GM12878 (cell line): Measurements from ENCODE around the gene KCTD19. TPM values are rescaled to one million over a fixed set of nuclear protein-coding genes. Genes with fewer than 3 reads are reported as not detected.

Source experiments
- ATAC-seq: fragments of 200-7000 bp; cut with Tn5 transposase; 3 replicates; pipeline ENCODE4 v1.9.1; 2020; ENCODE audit warnings: mild to moderate bottlenecking, moderate library complexity
- BruUV-seq: library from RNA; stranded (reverse); fragments of 400-500 nt; replicated peaks from 2 replicates; lab custom pipeline; 2021; lab: Mats Ljungman, UMichigan
- CTCF ChIA-PET: fragments of 300-600 bp; sonication (Branson Sonifier 250); formaldehyde crosslinking; extraction: SDS; loops from one replicate; lab custom pipeline; 2021; ENCODE audit warnings: inconsistent platforms; lab: Yijun Ruan, JAX
- POLR2A ChIA-PET: fragments of 350-600 bp; formaldehyde crosslinking; extraction: SDS; loops from one replicate; lab custom pipeline; 2021; ENCODE audit warnings: inconsistent platforms; lab: Charles Lee
- RAD21 ChIA-PET: fragments of 300-600 bp; sonication (Branson Sonifier 250); formaldehyde crosslinking; loops from one replicate; lab custom pipeline; 2023; ENCODE audit warnings: antibody characterized with exemption; ENCODE audit not compliant: unreplicated experiment; lab: Charles Lee
- SMC1A ChIA-PET: fragments of 300-600 bp; sonication (Branson Sonifier 250); formaldehyde crosslinking; loops from one replicate; lab custom pipeline; 2023; ENCODE audit not compliant: unreplicated experiment, uncharacterized antibody; lab: Charles Lee
- DNase-seq: peaks from one replicate; pipeline ENCODE4 v3.0.0-alpha.2; 2011; ENCODE audit warnings: low read depth, low spot score
- FAIRE-seq: peaks from 3 replicates; lab custom pipeline; 2011; peaks lifted over from hg19 to GRCh38; lab: Jason Lieb, UNC
- H2AFZ ChIP-seq: 2 replicates; pipeline ENCODE4 v1.6.0; 2011; ENCODE audit warnings: low read depth, low read length, control low read depth; ENCODE audit not compliant: control insufficient read depth
- H3K27ac ChIP-seq: 2 replicates; pipeline ENCODE4 v1.5.1; 2011; ENCODE audit warnings: control low read depth; ENCODE audit not compliant: control insufficient read depth, insufficient read depth
- H3K27me3 ChIP-seq, 2 experiments: replicated peaks in 1 of 2; 2 replicates each; pipeline versions ENCODE4 v1.6.0 to v1.6.1; 2011; ENCODE audit warnings: low read length in 1 of 2; ENCODE audit not compliant: control insufficient read depth in 2 of 2, insufficient read depth in 2 of 2
- H3K36me3 ChIP-seq, 2 experiments: 2 replicates each; pipeline ENCODE4 v1.5.1; 2011; ENCODE audit warnings: low read length in 1 of 2; ENCODE audit not compliant: control insufficient read depth in 2 of 2, insufficient read depth in 2 of 2
- H3K4me1 ChIP-seq: 2 replicates; pipeline ENCODE4 v1.6.1; 2011; ENCODE audit warnings: mild to moderate bottlenecking, low read length, moderate library complexity, mixed read lengths; ENCODE audit not compliant: control insufficient read depth, insufficient read depth
- H3K4me2 ChIP-seq: 2 replicates; pipeline ENCODE4 v1.6.0; 2011; ENCODE audit warnings: control low read depth; ENCODE audit not compliant: control insufficient read depth, insufficient read depth
- H3K4me3 ChIP-seq: fragments of 200-600 bp; sonication (generic); 2 replicates; pipeline ENCODE4 v1.5.1; 2016
- H3K79me2 ChIP-seq: 2 replicates; pipeline ENCODE4 v1.6.0; 2011; ENCODE audit warnings: low read length; ENCODE audit not compliant: control insufficient read depth, insufficient read depth
- H3K9ac ChIP-seq: 2 replicates; pipeline ENCODE4 v1.8.0; 2011; ENCODE audit warnings: low read length, control low read depth, mixed read lengths; ENCODE audit not compliant: control insufficient read depth, insufficient read depth
- H3K9me3 ChIP-seq: replicated peaks from 3 replicates; pipeline ENCODE4 v1.5.1; 2011; ENCODE audit warnings: mild to moderate bottlenecking, low read length; ENCODE audit not compliant: control insufficient read depth, insufficient read depth
- H4K20me1 ChIP-seq: 2 replicates; pipeline ENCODE4 v1.6.0; 2011; ENCODE audit not compliant: control insufficient read depth, insufficient read depth
- DPF2 ChIP-seq: fragments of 450-650 bp; IDR thresholded peaks from 2 replicates; pipeline ENCODE4 v1.6.1; 2017; ENCODE audit warnings: mild to moderate bottlenecking
- EP300 ChIP-seq, 2 experiments: fragments of 150-350 bp in 1 of 2; IDR thresholded peaks; 2 replicates each; pipeline ENCODE4 v1.6.1; 2011 to 2012; ENCODE audit warnings: low read depth in 2 of 2, low read length in 2 of 2, borderline replicate concordance in 1 of 2, improper control_type of control experiment in 1 of 2, inconsistent platforms in 1 of 2; ENCODE audit not compliant: control insufficient read depth in 1 of 2
- SMAD5 ChIP-seq: IDR thresholded peaks from 2 replicates; pipeline ENCODE4 v1.6.1; 2016; ENCODE audit warnings: antibody characterized with exemption, low read depth
- WRNIP1 ChIP-seq: IDR thresholded peaks from 2 replicates; pipeline ENCODE4 v1.6.1; 2011; ENCODE audit warnings: low read depth, low read length, improper control_type of control experiment, borderline replicate concordance
- ZNF274 ChIP-seq: IDR thresholded peaks from one replicate; pipeline ENCODE4 v1.8.0; 2011; ENCODE audit not compliant: insufficient read length, insufficient read depth
- WGBS: methylation state at CpG from one replicate; pipeline ENCODE4 v1.1.6; 2016; ENCODE audit warnings: low lambda C conversion rate; ENCODE audit not compliant: insufficient replicate concordance, insufficient coverage; ENCODE audit errors: missing lambda C conversion rate; 5-methylcytosine and 5-hydroxymethylcytosine counted together
- in situ Hi-C: fragments of 300-500 bp; cut with MboI; formaldehyde crosslinking; loops from 9 replicates; pipeline ENCODE4 v1.14.3; 2018; ENCODE audit warnings: mixed read lengths
- intact Hi-C: fragments of 100-400 bp; cut with micrococcal nuclease; formaldehyde crosslinking; loops from one replicate; pipeline ENCODE4 v1.14.2; 2022; ENCODE audit not compliant: unreplicated experiment
- polyA plus RNA-seq, 11 experiments: library from polyadenylated mRNA; depleted of rRNA in 4 of 11; unstranded in 6 of 11; stranded (reverse) in 5 of 11; fragments of >200 nt; fragmentation: Nextera tagmentation in 4 of 11; fragmentation: Illumina TruSeq in 1 of 11; extraction: Ambion mirVana in 4 of 11; extraction: Trizol in 1 of 11; gene quantifications; 1 replicate in 1 of 11; 2 replicates in 10 of 11; pipeline versions ENCODE4 v1.2.1 to v1.2.3, GENCODE V29; 2011 to 2016; ENCODE audit warnings: inconsistent platforms in 2 of 11, missing spikeins in 2 of 11, low read depth in 1 of 11
- total RNA-seq, 4 experiments: library from RNA; depleted of rRNA in 3 of 4; stranded (reverse); fragments of >200 nt in 3 of 4; fragmentation: Illumina TruSeq in 1 of 4; extraction: Trizol in 1 of 4; gene quantifications; 2 replicates each; pipeline versions ENCODE4 v1.2.1 to v1.2.3, GENCODE V29; 2013 to 2021
- TF ChIP-seq, protein P1 (sequence below): IDR thresholded peaks from 2 replicates; pipeline ENCODE4 v1.6.1; 2012; ENCODE audit warnings: low read length, inconsistent platforms
- TF ChIP-seq, protein P2 (sequence below), 3 experiments: IDR thresholded peaks in 2 of 3; conservative IDR thresholded peaks in 1 of 3; 2 replicates each; pipeline ENCODE4 v1.5.1; 2011; ENCODE audit warnings: low read depth in 3 of 3, low read length in 3 of 3, mild to moderate bottlenecking in 3 of 3, control low read depth in 2 of 3, moderate library complexity in 2 of 3, inconsistent platforms in 1 of 3, mixed read lengths in 1 of 3; ENCODE audit not compliant: control insufficient read depth in 2 of 3, insufficient read depth in 1 of 3; ENCODE audit errors: extremely low read depth in 1 of 3

Gene KCTD19
- total and polyA plus RNA-seq, 10 of the 15 experiments (the other 5 are each of a cell fraction or from before 2014, with no cell fraction given) = 1.6 to 8.9 (median 3.9) TPM

DNA sequence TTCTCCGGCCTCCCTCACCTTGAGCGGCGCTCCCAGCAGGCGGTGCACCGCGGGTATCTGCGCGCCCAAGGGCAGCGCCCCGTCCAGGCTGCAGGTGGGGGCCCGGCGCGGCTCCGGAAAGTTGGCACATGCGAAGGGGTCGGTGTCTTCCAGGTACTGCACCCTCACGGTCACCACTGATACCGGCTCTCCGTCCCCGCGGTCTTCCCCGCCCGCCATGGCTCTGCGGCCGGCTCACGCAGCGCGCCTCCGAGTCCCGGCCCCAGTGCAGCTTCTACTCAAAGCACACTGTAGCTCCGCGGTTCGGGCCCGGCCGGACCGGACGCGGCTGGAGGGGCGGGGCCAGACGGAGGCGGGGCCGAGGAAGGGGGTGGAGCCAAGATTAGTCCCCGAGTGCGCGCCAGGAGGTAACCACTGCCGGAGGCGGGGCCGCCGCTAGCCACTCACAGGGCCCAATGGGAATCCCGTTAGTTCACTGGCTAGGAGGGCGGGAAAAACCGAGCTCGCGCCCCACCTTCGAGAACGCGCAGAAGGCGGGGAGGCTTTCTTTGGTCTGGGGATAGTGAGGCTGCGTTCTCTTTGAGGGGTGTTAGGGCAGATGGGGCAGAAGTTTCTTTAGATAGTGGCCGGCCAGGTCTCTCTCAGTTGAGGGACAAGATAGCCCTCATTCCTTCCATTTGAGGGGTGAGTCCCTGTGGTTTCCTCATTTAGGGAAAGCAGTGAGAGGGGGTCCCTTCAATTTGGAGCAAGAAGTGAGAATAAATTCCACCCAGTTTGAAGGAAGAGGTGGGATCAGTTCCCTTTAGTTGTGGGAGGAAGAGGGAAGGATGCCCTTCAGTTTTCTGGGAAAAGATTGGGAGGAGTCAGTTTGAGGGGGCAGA is 79.1 kb downstream of the KCTD19 start, which contains the start of gene FHOD1 (continued):
- TF ChIP-seq SMAD5 = no peak
- TF ChIP-seq DPF2 = peak; percentile 56; the same call in 1 of the 2 replicates
- no peak for TF ChIP-seq EP300 (IDR thresholded peaks at IDR 0.05; ENCODE audit: borderline replicate concordance in 1 of 2, control insufficient read depth in 1 of 2, low read depth in 2 of 2, low read length in 2 of 2)
- no peak for TF ChIP-seq WRNIP1
- TF ChIP-seq, all 136 proteins: peak for 18

DNA sequence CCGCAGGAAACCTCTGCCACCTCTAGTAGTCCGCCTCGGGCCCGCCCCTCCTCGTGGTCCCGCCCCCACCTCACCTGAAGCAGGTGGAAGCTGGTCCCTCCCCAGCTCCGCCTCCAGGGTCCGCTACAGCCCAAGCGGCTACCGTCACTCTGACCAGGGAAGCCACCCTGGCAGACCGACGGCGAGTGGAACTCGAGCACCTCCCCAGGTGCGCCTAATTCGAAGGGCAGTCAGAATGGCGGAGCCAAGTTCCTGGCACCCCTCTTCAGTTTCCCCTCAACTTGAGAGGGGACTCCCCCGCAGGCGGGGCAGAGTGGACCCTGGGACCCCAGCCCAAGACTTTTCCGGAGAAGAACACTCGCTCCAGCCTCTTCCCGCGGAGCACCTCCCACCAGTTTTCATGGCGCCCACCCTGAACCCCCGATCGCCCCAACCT is 79.8 kb downstream of the KCTD19 start:
- H3K36me3 ChIP-seq = no peaks in the 10 kb centered on the region
- in situ Hi-C loops (no loop called here), intact Hi-C loops (loop anchor here (1.0 to 2.0 kb wide), 3 partner anchors 19 to 62 kb away; partner anchors contain the start of genes E2F4 and TMEM208)
- no peaks in the 10 kb centered on the region for H4K20me1 ChIP-seq
- ATAC-seq (peak; percentile 24), FAIRE-seq (no peak), DNase-seq (no peak)
- peaks cover 35% of the 10 kb centered on the region for H3K79me2 ChIP-seq
- peaks cover 37% of the 10 kb centered on the region for H3K4me1 ChIP-seq
- WGBS = under 1% methylated on average over 25 of the region's 26 CpGs
- H3K9me3 ChIP-seq = no peaks in the 10 kb centered on the region
- H3K27ac ChIP-seq = peak overlapping the region; percentile 98
- H2AFZ ChIP-seq = peak overlapping the region; percentile 55
- H3K4me3 ChIP-seq = peak overlapping the region; percentile 97
- peak overlapping the region; percentile 99 for H3K4me2 ChIP-seq
- ChIA-PET SMC1A (interaction anchor here (0.8 to 4.1 kb wide), 6 partner anchors 9 to 267 kb away, joined by 3 to 21 read pairs (median 3); partner anchors contain the start of gene TMEM208), POLR2A (interaction anchor here (0.6 to 8.0 kb wide), 9 partner anchors 20 to 178 kb away, joined by 3 to 100 read pairs (median 4); partner anchors contain the start of genes FBXL8, NOL3, TMEM208 and TRADD), RAD21 (interaction anchor here (0.6 to 2.4 kb wide), 10 partner anchors 13 to 229 kb away, joined by 3 to 23 read pairs (median 6); partner anchors contain the start of genes E2F4, NOL3 and TMEM208), CTCF (interaction anchor here (1.2 to 4.9 kb wide), 8 partner anchors 14 to 291 kb away, joined by 3 to 29 read pairs (median 4); partner anchors contain the start of genes ELMO3 and TMEM208)
- H3K9ac ChIP-seq = peak overlapping the region; percentile 82
- H3K27me3 ChIP-seq = no peaks in the 10 kb centered on the region; a peak in 1 of 4 replicates
- no TSS peak for BruUV-seq
- TF ChIP-seq, protein P1, sequence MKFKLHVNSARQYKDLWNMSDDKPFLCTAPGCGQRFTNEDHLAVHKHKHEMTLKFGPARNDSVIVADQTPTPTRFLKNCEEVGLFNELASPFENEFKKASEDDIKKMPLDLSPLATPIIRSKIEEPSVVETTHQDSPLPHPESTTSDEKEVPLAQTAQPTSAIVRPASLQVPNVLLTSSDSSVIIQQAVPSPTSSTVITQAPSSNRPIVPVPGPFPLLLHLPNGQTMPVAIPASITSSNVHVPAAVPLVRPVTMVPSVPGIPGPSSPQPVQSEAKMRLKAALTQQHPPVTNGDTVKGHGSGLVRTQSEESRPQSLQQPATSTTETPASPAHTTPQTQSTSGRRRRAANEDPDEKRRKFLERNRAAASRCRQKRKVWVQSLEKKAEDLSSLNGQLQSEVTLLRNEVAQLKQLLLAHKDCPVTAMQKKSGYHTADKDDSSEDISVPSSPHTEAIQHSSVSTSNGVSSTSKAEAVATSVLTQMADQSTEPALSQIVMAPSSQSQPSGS = no peak
- TF ChIP-seq, protein P2, sequence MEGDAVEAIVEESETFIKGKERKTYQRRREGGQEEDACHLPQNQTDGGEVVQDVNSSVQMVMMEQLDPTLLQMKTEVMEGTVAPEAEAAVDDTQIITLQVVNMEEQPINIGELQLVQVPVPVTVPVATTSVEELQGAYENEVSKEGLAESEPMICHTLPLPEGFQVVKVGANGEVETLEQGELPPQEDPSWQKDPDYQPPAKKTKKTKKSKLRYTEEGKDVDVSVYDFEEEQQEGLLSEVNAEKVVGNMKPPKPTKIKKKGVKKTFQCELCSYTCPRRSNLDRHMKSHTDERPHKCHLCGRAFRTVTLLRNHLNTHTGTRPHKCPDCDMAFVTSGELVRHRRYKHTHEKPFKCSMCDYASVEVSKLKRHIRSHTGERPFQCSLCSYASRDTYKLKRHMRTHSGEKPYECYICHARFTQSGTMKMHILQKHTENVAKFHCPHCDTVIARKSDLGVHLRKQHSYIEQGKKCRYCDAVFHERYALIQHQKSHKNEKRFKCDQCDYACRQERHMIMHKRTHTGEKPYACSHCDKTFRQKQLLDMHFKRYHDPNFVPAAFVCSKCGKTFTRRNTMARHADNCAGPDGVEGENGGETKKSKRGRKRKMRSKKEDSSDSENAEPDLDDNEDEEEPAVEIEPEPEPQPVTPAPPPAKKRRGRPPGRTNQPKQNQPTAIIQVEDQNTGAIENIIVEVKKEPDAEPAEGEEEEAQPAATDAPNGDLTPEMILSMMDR (IDR thresholded peaks at IDR 0.05 in 2 of 3, conservative IDR thresholded peaks at IDR 0.05 in 1 of 3; ENCODE audit: control insufficient read depth in 2 of 3, extremely low read depth in 1 of 3, insufficient read depth in 1 of 3, low read depth in 3 of 3, low read length in 3 of 3) = peak in 1 of 3 experiments; percentile 21; a peak in 2 of 6 replicates
- no peak for TF ChIP-seq ZNF274
